Measurements from ENCODE around the gene SMOC2.
"Not testable (repeated sequence)": the region's sequence is repeated elsewhere in the genome, so short reads cannot be mapped to it uniquely, and the experiment has no call there.

Gene SMOC2

GRCh38 chr6:168546151-168546550, 105.2 kb downstream of the SMOC2 start:
- DNase-seq = no peak

- DNase-seq = no peak
Observed at GRCh38 chr6:168546730-168547129, 105.7 kb downstream of the SMOC2 start.

GRCh38 chr6:168550326-168550725, 109.3 kb downstream of the SMOC2 start:
- no peak for DNase-seq

- DNase-seq = no peak
Observed at GRCh38 chr6:168554472-168554871, 113.5 kb downstream of the SMOC2 start.

GRCh38 chr6:168554898-168555617, 114.1 kb downstream of the SMOC2 start:
- DNase-seq = no peak

GRCh38 chr6:168555618-168556273, 114.8 kb downstream of the SMOC2 start:
- no peak for DNase-seq

- DNase-seq = no peak
Observed at GRCh38 chr6:168557512-168557911, 116.5 kb downstream of the SMOC2 start.

- DNase-seq = no peak
Observed at GRCh38 chr6:168558686-168559085, 117.7 kb downstream of the SMOC2 start.

- DNase-seq = no peak
Observed at GRCh38 chr6:168559574-168560098, 118.7 kb downstream of the SMOC2 start.

GRCh38 chr6:168560126-168560525, 119.1 kb downstream of the SMOC2 start:
- DNase-seq = no peak

GRCh38 chr6:168562576-168563151, 121.7 kb downstream of the SMOC2 start:
- DNase-seq = no peak

- no peak for DNase-seq
Observed at GRCh38 chr6:168563656-168564055, 122.7 kb downstream of the SMOC2 start.

- DNase-seq = no peak
Observed at GRCh38 chr6:168565112-168565511, 124.1 kb downstream of the SMOC2 start.

GRCh38 chr6:168570211-168570610, 129.2 kb downstream of the SMOC2 start:
- DNase-seq = no peak

- no peak for DNase-seq
Observed at GRCh38 chr6:168571268-168571667, 130.3 kb downstream of the SMOC2 start.

GRCh38 chr6:168573276-168573835, 132.4 kb downstream of the SMOC2 start:
- not testable (repeated sequence) for DNase-seq

GRCh38 chr6:168574075-168574698, 133.2 kb downstream of the SMOC2 start:
- no peak for DNase-seq

- DNase-seq = no peak
Observed at GRCh38 chr6:168574699-168575195, 133.8 kb downstream of the SMOC2 start.

GRCh38 chr6:168575346-168576098, 134.5 kb downstream of the SMOC2 start:
- no peak for DNase-seq

GRCh38 chr6:168576388-168576787, 135.4 kb downstream of the SMOC2 start:
- DNase-seq = no peak

- DNase-seq = no peak
Observed at GRCh38 chr6:168577496-168577895, 136.5 kb downstream of the SMOC2 start.

GRCh38 chr6:168578036-168578435, 137.1 kb downstream of the SMOC2 start:
- no peak for DNase-seq
